Measurements from ENCODE around the gene HMGCL. TPM values are rescaled to one million over a fixed set of nuclear protein-coding genes. Genes with fewer than 3 reads are reported as not detected.

The HMGCL gene
- total and polyA plus RNA-seq, 2 of the 13 experiments (the other 11 are each of a cell fraction or from before 2014, with no cell fraction given), result 21.3 to 41.4 TPM

- no peak for TF ChIP-seq TBL1XR1 (IDR thresholded peaks at IDR 0.05; ENCODE audit: borderline replicate concordance, low read length, partially characterized antibody)
- TF ChIP-seq ZNF121 (CRISPR knock-in tag; IDR thresholded peaks at IDR 0.05), result no peak
- no peak; the same call in 1 of the 2 replicates for TF ChIP-seq SMAD1 (CRISPR knock-in tag; IDR thresholded peaks at IDR 0.05; ENCODE audit: borderline replicate concordance, low read depth)
- TF ChIP-seq THAP9 (CRISPR knock-in tag; IDR thresholded peaks at IDR 0.05; ENCODE audit: borderline replicate concordance), result peak; percentile 81
- no peak for TF ChIP-seq ZNF30 (CRISPR knock-in tag; IDR thresholded peaks at IDR 0.05)
- no peak for TF ChIP-seq CCAR2 (optimal IDR thresholded peaks at IDR 0.05; ENCODE audit: low read depth, low read length)
- TF ChIP-seq GTF3A (CRISPR knock-in tag; conservative IDR thresholded peaks at IDR 0.05), result no peak
- no peak for TF ChIP-seq KDM4B (CRISPR knock-in tag; IDR thresholded peaks at IDR 0.05)
- TF ChIP-seq KLF6 (CRISPR knock-in tag; IDR thresholded peaks at IDR 0.05), result 0 out of 2 replicates have a peak, but pooled peaks have one; percentile 27
- TF ChIP-seq ZNF296 (CRISPR knock-in tag; conservative IDR thresholded peaks at IDR 0.05), result no peak
- no peak for TF ChIP-seq HOXA5 (CRISPR knock-in tag; IDR thresholded peaks at IDR 0.05)
- TF ChIP-seq ZNF646 (CRISPR knock-in tag; IDR thresholded peaks at IDR 0.05), result no peak
- peak; percentile 8; the same call in 1 of the 2 replicates for TF ChIP-seq ZBTB33 (CRISPR knock-in tag; IDR thresholded peaks at IDR 0.05)
- TF ChIP-seq ZBTB46 (CRISPR knock-in tag; IDR thresholded peaks at IDR 0.05; ENCODE audit: borderline replicate concordance), result no peak
- peak; percentile 60; the same call in 1 of the 2 replicates for TF ChIP-seq HCFC1 (IDR thresholded peaks at IDR 0.05; ENCODE audit: low read depth, low read length)
Observed at GRCh38 chr1:23790696-23791515, 34.3 kb downstream of the HMGCL start, which contains the start of gene LYPLA2 (continued).
